Measurements from ENCODE around the gene ZNF793.

ZNF793 gene

DNA sequence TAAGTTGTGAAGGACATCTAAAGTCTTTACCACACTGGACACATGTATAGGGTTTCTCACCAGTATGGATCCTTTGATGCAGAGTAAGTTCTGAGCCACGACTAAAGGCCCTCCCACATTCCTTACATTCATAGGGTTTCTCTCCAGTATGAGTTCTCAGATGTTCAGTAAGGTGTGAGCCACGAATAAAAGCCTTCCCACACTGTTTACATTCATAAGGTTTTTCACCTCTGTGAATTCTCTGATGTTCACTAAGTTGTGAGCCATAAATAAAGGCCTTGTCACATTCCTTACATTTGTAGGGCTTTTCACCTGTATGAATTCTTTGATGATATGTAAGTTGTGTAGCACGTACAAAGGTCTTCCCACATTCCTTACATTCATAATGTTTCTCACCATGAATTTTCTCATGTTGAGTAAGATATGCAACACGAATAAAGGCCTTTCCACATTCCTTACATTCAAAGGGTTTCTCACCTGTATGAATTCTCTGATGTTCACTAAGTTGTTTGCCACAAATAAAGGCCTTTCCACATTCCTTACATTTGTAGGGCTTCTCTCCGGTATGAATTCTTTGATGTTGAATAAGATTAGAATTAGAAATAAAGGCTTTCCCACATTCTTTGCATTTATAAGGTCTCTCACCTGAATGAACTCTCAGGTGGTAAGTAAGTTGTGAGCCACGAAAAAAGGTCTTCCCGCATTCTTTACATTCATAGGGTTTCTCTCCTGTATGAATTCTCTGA is 58.1 kb downstream of the ZNF793 start:
- no peak for DNase-seq

DNA sequence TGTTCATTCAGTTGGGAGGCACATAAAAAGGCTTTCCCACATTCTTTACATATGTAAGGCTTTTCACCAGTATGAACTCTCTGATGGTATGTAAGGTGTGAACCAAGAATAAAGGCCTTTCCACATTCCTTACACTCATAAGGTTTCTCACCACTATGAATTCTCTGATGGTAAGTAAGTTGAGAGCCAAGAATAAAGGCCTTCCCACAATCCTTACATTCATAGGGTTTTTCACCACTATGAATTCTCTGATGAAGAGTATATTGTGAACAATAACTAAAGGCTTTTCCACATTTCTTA is 58.6 kb downstream of the ZNF793 start:
- DNase-seq = no peak

DNA sequence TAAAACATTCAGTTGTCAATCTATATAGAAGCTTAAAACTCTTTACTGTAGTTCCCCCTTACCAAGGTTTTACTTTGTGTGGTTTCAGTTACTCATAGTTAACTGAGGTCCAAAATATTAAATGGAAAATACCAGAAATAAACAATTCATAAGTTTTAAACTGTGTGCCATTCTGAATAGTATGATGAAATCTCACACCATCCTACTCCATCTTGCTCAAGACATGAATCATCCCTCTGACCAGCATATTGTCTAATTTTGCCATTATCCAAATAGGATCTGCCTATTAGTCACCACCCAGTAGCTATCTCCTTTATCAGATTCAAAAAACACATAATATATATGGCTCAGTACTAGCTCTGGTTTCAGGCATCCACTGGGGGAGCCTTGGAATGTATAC is 65.5 kb downstream of the ZNF793 start:
- DNase-seq = no peak

DNA sequence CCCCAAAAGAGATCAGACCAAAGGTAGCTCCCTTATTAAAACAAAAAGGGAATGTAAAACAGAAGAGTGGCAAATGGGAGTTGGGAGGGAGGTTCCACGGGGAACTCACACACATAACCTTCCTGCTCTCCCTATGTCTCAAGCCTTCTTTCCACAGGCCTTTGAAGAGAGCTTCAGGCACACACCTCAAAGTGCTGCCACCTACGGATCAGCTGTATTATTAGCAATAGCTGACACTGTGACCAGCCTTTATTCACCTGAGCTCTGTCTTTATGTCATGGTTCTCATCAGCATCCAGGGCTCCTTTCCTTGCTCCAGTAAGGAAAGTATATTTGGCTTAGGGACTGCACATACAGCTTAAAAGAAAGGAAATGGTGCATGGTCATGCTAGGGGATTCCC is 76.6 kb downstream of the ZNF793 start:
- no peak for DNase-seq

Measured in hypothalamus (tissue), 51 donors.